ENCODE results near the gene ZNF761. TPM values are rescaled to one million over a fixed set of nuclear protein-coding genes. Genes with fewer than 3 reads are reported as not detected.

The ZNF761 gene
- total and polyA plus RNA-seq, 2 of the 13 experiments (the other 11 are each of a cell fraction or from before 2014, with no cell fraction given): 11.6 to 16.2 TPM

- no peak for TF ChIP-seq ZNF790 (CRISPR knock-in tag; IDR thresholded peaks at IDR 0.05; ENCODE audit: borderline replicate concordance)
- TF ChIP-seq, protein P1, sequence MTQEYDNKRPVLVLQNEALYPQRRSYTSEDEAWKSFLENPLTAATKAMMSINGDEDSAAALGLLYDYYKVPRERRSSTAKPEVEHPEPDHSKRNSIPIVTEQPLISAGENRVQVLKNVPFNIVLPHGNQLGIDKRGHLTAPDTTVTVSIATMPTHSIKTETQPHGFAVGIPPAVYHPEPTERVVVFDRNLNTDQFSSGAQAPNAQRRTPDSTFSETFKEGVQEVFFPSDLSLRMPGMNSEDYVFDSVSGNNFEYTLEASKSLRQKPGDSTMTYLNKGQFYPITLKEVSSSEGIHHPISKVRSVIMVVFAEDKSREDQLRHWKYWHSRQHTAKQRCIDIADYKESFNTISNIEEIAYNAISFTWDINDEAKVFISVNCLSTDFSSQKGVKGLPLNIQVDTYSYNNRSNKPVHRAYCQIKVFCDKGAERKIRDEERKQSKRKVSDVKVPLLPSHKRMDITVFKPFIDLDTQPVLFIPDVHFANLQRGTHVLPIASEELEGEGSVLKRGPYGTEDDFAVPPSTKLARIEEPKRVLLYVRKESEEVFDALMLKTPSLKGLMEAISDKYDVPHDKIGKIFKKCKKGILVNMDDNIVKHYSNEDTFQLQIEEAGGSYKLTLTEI (CRISPR knock-in tag; conservative IDR thresholded peaks at IDR 0.05): no peak
- TF ChIP-seq, protein P2, sequence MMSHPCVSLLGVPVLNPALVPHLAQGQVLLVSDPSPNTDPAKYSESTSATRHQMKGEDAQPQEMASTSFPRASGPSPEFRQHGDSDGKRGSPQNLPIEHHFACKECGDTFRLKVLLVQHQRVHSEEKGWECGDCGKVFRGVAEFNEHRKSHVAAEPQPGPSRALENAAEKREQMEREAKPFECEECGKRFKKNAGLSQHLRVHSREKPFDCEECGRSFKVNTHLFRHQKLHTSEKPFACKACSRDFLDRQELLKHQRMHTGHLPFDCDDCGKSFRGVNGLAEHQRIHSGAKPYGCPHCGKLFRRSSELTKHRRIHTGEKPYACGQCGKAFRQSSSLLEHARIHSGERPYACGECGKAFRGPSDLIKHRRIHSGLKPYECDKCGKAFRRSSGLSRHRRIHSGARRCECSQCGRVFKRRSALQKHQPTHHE (CRISPR knock-in tag; IDR thresholded peaks at IDR 0.05; ENCODE audit: borderline replicate concordance): no peak
- TF ChIP-seq TBX3 (IDR thresholded peaks at IDR 0.05; ENCODE audit: borderline replicate concordance): no peak
- no peak for TF ChIP-seq STAG1 (CRISPR knock-in tag; IDR thresholded peaks at IDR 0.05)
- TF ChIP-seq, protein P3, sequence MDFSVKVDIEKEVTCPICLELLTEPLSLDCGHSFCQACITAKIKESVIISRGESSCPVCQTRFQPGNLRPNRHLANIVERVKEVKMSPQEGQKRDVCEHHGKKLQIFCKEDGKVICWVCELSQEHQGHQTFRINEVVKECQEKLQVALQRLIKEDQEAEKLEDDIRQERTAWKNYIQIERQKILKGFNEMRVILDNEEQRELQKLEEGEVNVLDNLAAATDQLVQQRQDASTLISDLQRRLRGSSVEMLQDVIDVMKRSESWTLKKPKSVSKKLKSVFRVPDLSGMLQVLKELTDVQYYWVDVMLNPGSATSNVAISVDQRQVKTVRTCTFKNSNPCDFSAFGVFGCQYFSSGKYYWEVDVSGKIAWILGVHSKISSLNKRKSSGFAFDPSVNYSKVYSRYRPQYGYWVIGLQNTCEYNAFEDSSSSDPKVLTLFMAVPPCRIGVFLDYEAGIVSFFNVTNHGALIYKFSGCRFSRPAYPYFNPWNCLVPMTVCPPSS (IDR thresholded peaks at IDR 0.05): no peak
- no peak for TF ChIP-seq ETV6 (CRISPR knock-in tag; conservative IDR thresholded peaks at IDR 0.05)
- TF ChIP-seq, protein P4, sequence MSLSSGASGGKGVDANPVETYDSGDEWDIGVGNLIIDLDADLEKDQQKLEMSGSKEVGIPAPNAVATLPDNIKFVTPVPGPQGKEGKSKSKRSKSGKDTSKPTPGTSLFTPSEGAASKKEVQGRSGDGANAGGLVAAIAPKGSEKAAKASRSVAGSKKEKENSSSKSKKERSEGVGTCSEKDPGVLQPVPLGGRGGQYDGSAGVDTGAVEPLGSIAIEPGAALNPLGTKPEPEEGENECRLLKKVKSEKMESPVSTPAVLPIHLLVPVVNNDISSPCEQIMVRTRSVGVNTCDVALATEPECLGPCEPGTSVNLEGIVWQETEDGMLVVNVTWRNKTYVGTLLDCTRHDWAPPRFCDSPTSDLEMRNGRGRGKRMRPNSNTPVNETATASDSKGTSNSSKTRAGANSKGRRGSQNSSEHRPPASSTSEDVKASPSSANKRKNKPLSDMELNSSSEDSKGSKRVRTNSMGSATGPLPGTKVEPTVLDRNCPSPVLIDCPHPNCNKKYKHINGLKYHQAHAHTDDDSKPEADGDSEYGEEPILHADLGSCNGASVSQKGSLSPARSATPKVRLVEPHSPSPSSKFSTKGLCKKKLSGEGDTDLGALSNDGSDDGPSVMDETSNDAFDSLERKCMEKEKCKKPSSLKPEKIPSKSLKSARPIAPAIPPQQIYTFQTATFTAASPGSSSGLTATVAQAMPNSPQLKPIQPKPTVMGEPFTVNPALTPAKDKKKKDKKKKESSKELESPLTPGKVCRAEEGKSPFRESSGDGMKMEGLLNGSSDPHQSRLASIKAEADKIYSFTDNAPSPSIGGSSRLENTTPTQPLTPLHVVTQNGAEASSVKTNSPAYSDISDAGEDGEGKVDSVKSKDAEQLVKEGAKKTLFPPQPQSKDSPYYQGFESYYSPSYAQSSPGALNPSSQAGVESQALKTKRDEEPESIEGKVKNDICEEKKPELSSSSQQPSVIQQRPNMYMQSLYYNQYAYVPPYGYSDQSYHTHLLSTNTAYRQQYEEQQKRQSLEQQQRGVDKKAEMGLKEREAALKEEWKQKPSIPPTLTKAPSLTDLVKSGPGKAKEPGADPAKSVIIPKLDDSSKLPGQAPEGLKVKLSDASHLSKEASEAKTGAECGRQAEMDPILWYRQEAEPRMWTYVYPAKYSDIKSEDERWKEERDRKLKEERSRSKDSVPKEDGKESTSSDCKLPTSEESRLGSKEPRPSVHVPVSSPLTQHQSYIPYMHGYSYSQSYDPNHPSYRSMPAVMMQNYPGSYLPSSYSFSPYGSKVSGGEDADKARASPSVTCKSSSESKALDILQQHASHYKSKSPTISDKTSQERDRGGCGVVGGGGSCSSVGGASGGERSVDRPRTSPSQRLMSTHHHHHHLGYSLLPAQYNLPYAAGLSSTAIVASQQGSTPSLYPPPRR (CRISPR knock-in tag; IDR thresholded peaks at IDR 0.05; ENCODE audit: borderline replicate concordance): no peak
- no peak for TF ChIP-seq ZNF652 (CRISPR knock-in tag; IDR thresholded peaks at IDR 0.05; ENCODE audit: borderline replicate concordance, low read depth)
- peak; percentile 63 for TF ChIP-seq SP5 (CRISPR knock-in tag; IDR thresholded peaks at IDR 0.05; ENCODE audit: borderline replicate concordance, low read depth)
- TF ChIP-seq PHF21A (CRISPR knock-in tag; IDR thresholded peaks at IDR 0.05): peak; percentile 60; the same call in 1 of the 2 replicates
- no peak for TF ChIP-seq NCOA5 (CRISPR knock-in tag; IDR thresholded peaks at IDR 0.05)
- no peak for TF ChIP-seq ZNF101 (CRISPR knock-in tag; IDR thresholded peaks at IDR 0.05; ENCODE audit: borderline replicate concordance, low read depth)
- TF ChIP-seq REXO4 (CRISPR knock-in tag; IDR thresholded peaks at IDR 0.05; ENCODE audit: borderline replicate concordance): no peak
- TF ChIP-seq, protein P5, sequence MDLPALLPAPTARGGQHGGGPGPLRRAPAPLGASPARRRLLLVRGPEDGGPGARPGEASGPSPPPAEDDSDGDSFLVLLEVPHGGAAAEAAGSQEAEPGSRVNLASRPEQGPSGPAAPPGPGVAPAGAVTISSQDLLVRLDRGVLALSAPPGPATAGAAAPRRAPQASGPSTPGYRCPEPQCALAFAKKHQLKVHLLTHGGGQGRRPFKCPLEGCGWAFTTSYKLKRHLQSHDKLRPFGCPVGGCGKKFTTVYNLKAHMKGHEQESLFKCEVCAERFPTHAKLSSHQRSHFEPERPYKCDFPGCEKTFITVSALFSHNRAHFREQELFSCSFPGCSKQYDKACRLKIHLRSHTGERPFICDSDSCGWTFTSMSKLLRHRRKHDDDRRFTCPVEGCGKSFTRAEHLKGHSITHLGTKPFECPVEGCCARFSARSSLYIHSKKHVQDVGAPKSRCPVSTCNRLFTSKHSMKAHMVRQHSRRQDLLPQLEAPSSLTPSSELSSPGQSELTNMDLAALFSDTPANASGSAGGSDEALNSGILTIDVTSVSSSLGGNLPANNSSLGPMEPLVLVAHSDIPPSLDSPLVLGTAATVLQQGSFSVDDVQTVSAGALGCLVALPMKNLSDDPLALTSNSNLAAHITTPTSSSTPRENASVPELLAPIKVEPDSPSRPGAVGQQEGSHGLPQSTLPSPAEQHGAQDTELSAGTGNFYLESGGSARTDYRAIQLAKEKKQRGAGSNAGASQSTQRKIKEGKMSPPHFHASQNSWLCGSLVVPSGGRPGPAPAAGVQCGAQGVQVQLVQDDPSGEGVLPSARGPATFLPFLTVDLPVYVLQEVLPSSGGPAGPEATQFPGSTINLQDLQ (CRISPR knock-in tag; IDR thresholded peaks at IDR 0.05): no peak
- no peak for TF ChIP-seq GTF3A (CRISPR knock-in tag; conservative IDR thresholded peaks at IDR 0.05)
- TF ChIP-seq ZNF883 (CRISPR knock-in tag; IDR thresholded peaks at IDR 0.05; ENCODE audit: not compliant biosample characterization): peak; percentile 73
Observed at GRCh38 chr19:53467485-53468262, 35.9 kb downstream of the ZNF761 start, which contains the start of gene ZNF813 (continued).

All from HepG2 (cell line).